ENCODE measurements around the gene STEAP2.
"Not testable (repeated sequence)": the region's sequence is repeated elsewhere in the genome, so short reads cannot be mapped to it uniquely, and the experiment has no call there.

STEAP2 gene

DNA sequence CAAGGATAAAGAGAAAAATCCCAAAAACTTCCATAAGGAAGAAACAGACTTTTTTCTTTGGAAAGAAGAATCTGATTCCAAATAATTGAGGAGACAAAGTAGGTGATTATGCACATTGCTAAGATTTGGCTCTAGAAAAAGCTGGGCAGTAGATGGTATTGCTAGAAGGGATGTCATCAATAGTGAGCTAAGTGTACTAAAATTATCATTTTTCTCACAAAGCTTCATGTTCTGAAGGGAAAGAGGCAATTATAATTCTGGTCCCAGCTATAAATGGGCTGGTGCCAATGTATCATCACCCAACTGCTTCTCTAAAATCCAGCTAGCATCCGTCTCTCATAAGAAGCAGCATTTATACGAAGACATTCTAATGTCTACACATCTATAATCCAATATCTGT, 33.4 kb upstream of the STEAP2 start:
- H3K36me3 ChIP-seq (ENCODE audit: control insufficient read depth, insufficient read depth, low read length) = no peaks in the 10 kb centered on the region
- H3K9me3 ChIP-seq (ENCODE audit: control insufficient read depth, low read length) = peaks cover 9% of the 10 kb centered on the region
- H3K4me3 ChIP-seq (ENCODE audit: extremely low read depth, insufficient read depth, low read length, poor library complexity, severe bottlenecking) = no peak overlapping the region
- no peak overlapping the region for H3K27ac ChIP-seq (ENCODE audit: low read depth, low read length, severe bottlenecking)
- H3K4me1 ChIP-seq (ENCODE audit: control insufficient read depth, insufficient read depth, low read length, poor library complexity, severe bottlenecking) = peaks cover 10% of the 10 kb centered on the region
- WGBS, 2 experiments (ENCODE audit: insufficient coverage in 2 of 2) = no CpG with 5 or more reads among the region's 2 CpGs

DNA sequence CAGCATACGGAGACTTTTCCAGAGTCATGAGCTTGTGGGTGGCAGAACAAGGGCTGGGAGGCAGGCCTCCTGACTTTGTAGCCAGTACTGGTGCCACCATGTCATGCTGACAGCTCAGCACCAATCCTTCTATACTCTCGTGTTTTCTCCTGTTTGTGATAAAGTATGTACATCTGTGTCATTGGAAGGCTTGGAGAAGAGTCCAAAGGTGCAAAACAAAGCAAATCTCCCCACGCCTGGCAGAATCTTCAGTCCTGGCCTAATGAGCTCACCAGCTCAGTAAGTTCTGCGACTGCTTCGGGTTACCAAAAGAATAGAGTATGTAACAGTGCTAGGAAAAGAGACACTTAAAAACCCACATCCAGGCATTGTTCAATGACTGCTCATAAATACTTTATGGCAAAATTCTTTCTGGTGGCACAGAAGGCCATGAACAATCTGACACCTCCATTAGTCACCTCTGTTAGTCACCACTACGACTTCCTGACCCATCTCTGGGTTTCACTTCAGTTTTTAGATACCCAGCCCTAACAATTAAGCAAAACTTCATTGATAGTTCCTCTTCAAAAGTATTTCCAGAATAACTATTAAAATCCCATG, 32.8 kb upstream of the STEAP2 start:
- H3K4me1 ChIP-seq (ENCODE audit: control insufficient read depth, insufficient read depth, low read length, poor library complexity, severe bottlenecking) = peaks cover 10% of the 10 kb centered on the region
- peak overlapping the region; percentile 54 for H3K27ac ChIP-seq (ENCODE audit: low read depth, low read length, severe bottlenecking)
- peaks cover 9% of the 10 kb centered on the region for H3K9me3 ChIP-seq (ENCODE audit: control insufficient read depth, low read length)
- H3K4me3 ChIP-seq (ENCODE audit: extremely low read depth, insufficient read depth, low read length, poor library complexity, severe bottlenecking) = no peak overlapping the region
- H3K36me3 ChIP-seq (ENCODE audit: control insufficient read depth, insufficient read depth, low read length) = no peaks in the 10 kb centered on the region
- WGBS, 2 experiments (ENCODE audit: insufficient coverage in 2 of 2) = 77 to 80% methylated on average over 2 to 3 of the region's 6 CpGs

DNA sequence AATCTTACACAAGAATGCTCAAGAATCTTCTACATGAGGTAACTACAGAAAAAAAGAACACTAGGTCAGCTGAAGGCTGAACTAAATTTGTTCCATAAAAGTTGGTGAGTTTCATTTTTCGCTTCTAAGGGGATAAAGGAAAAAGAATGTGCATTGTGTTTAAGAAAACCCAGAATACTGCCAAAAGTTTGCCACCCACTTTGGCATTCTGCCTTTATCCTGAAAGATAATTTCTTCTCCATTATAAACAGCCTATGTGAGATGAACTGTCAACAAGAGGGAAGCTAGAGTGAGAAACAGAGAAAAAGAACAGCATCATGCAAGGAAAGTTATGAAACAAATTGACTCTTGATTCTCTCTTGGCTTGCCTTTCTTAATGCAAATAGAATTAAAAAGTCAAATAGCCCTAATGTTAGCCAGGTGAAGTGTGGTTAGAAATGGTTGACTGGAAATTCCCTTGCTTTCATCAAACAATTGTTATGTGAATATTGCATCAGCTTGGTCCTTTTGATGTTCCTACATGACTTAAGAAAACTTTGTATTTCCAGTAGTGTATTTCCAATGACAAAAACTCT, 31.4 kb upstream of the STEAP2 start:
- Histone ChIP-seq H3K36me3 (ENCODE audit: control insufficient read depth, insufficient read depth, low read length) (no peaks in the 10 kb centered on the region), H3K4me1 (ENCODE audit: control insufficient read depth, insufficient read depth, low read length, poor library complexity, severe bottlenecking) (peaks cover 10% of the 10 kb centered on the region), H3K27ac (ENCODE audit: low read depth, low read length, severe bottlenecking) (no peak overlapping the region), H3K9me3 (ENCODE audit: control insufficient read depth, low read length) (peaks cover 9% of the 10 kb centered on the region), H3K4me3 (ENCODE audit: extremely low read depth, insufficient read depth, low read length, poor library complexity, severe bottlenecking) (no peak overlapping the region)
- WGBS, 2 experiments (ENCODE audit: insufficient coverage in 2 of 2) = 100% methylated on average over 1 of the region's 1 CpG; no CpG with 5 or more reads in 1 of the 2 experiments

DNA sequence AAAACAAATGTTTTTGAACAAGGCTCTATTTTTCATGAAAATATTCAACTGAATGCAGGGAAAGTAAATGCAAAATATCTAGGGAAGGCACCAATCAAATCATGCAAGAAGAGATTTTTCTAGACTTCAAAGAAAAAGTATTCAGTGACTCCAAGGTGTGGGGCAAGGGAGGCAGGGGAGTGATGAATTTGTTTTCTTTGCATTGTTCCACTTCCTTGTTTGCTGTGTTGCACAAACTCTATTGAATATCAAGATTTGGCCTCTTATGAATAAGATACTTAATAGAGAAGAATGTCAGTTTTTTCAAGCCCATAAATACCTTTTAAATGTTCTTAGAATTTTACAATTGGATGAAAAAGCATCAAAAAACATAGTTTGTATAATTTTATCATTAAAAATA, 30.9 kb upstream of the STEAP2 start:
- no peaks in the 10 kb centered on the region for H3K36me3 ChIP-seq (ENCODE audit: control insufficient read depth, insufficient read depth, low read length)
- peaks cover 8% of the 10 kb centered on the region for H3K9me3 ChIP-seq (ENCODE audit: control insufficient read depth, low read length)
- H3K27ac ChIP-seq (ENCODE audit: low read depth, low read length, severe bottlenecking) = no peak overlapping the region
- peaks cover 10% of the 10 kb centered on the region for H3K4me1 ChIP-seq (ENCODE audit: control insufficient read depth, insufficient read depth, low read length, poor library complexity, severe bottlenecking)
- H3K4me3 ChIP-seq (ENCODE audit: extremely low read depth, insufficient read depth, low read length, poor library complexity, severe bottlenecking) = no peak overlapping the region

DNA sequence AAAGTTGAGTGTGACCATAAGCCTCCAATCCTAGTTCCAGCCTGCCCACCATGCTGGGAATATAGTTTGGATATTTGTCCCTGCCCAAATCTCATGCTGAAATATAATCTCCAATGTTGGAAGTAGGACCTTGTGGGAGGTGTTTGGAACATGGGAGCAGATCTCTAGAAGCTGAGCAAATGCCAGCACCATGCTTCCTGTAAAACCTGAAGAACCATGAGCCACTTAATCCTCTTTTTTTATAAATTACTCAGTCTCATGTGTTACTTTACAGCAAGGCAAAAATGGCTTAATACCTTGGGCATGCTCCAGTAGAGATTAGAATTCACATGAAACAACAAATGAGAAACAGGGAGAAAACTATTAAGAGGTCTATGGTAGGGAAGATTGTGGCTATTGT, 30.1 kb upstream of the STEAP2 start:
- H3K4me1 ChIP-seq (ENCODE audit: control insufficient read depth, insufficient read depth, low read length, poor library complexity, severe bottlenecking) = peaks cover 10% of the 10 kb centered on the region

DNA sequence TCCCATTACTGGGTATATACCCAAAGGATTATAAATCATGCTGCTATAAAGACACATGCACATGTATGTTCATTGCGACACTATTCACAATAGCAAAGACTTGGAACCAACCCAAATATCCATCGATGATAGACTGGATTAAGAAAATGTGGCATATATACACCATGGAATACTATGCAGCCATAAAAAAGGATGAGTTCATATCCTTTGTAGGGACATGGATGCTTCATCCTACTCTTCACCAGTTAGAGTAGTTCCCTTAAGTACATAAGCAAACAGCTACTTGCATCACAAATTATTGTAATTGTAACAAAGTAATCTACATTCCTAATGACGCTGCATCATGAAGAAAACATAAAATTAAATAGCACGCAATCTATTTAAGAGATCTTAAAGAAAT, 25.2 kb upstream of the STEAP2 start:
- not testable (repeated sequence) for H3K4me3 ChIP-seq (ENCODE audit: extremely low read depth, insufficient read depth, low read length, poor library complexity, severe bottlenecking); H3K4me1 ChIP-seq (ENCODE audit: control insufficient read depth, insufficient read depth, low read length, poor library complexity, severe bottlenecking); H3K9me3 ChIP-seq (ENCODE audit: control insufficient read depth, low read length); H3K36me3 ChIP-seq (ENCODE audit: control insufficient read depth, insufficient read depth, low read length); H3K27ac ChIP-seq (ENCODE audit: low read depth, low read length, severe bottlenecking)
- no CpG with 5 or more reads among the region's 4 CpGs for WGBS, 2 experiments (ENCODE audit: insufficient coverage in 2 of 2)

More for the DNA sequence above, 30.1 kb upstream of the STEAP2 start:
- Histone ChIP-seq H3K4me3 (ENCODE audit: extremely low read depth, insufficient read depth, low read length, poor library complexity, severe bottlenecking) (no peak overlapping the region), H3K27ac (ENCODE audit: low read depth, low read length, severe bottlenecking) (no peak overlapping the region), H3K9me3 (ENCODE audit: control insufficient read depth, low read length) (no peaks in the 10 kb centered on the region), H3K36me3 (ENCODE audit: control insufficient read depth, insufficient read depth, low read length) (no peaks in the 10 kb centered on the region)

DNA sequence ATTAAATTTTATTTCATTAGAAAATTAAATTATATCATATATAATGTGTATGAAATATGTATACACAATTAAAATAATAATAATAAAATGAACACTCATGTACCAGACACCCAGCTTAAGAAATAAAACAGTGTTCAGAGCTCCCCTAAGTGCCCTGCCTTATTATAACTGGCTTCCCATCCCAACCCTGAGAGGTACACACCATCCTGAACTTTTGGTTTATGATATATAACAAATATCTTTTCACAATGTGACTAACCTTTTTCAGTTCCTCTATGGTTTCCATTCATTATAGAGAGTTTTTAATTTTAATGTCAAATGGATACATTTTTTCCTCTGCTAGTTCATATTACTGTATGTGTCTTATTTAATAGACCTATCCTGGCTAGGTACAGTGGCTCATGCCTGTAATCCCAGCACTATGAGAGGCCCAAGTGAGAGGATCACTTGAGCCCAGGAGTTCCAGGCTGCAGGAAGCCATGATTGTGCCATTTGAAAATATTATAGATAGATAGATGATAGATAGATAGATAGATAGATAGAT, 24.0 kb upstream of the STEAP2 start:
- H3K9me3 ChIP-seq (ENCODE audit: control insufficient read depth, low read length) = peaks cover 7% of the 10 kb centered on the region
- no peaks in the 10 kb centered on the region for H3K4me1 ChIP-seq (ENCODE audit: control insufficient read depth, insufficient read depth, low read length, poor library complexity, severe bottlenecking)
- no peaks in the 10 kb centered on the region for H3K36me3 ChIP-seq (ENCODE audit: control insufficient read depth, insufficient read depth, low read length)
- no peak overlapping the region for H3K4me3 ChIP-seq (ENCODE audit: extremely low read depth, insufficient read depth, low read length, poor library complexity, severe bottlenecking)
- no peak overlapping the region for H3K27ac ChIP-seq (ENCODE audit: low read depth, low read length, severe bottlenecking)

DNA sequence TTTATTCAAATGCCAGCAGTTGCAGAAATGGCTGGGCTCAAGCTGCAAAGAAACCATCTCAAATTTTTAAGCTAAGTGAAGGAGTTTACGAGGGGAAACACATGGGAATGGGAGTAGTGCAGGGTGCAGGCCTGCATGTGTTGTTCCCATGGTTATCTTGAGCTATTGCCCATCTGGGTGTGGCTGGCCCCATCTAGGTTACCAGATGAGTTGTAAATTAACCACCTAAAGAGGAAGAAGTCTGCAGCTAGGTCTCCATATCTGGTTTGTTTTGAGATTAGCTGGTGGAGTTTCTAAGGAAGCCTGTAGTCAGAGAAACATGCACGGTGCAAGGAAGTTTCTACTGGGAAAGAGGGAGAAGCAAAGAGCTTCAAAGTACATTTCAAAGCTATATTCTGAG, 23.3 kb upstream of the STEAP2 start:
- no peak overlapping the region for H3K27ac ChIP-seq (ENCODE audit: low read depth, low read length, severe bottlenecking)
- 83 to 85% methylated on average over 1 to 2 of the region's 2 CpGs for WGBS, 2 experiments (ENCODE audit: insufficient coverage in 2 of 2)
- no peak overlapping the region for H3K4me3 ChIP-seq (ENCODE audit: extremely low read depth, insufficient read depth, low read length, poor library complexity, severe bottlenecking)
- H3K36me3 ChIP-seq (ENCODE audit: control insufficient read depth, insufficient read depth, low read length) = no peaks in the 10 kb centered on the region
- H3K9me3 ChIP-seq (ENCODE audit: control insufficient read depth, low read length) = peaks cover 11% of the 10 kb centered on the region
- no peaks in the 10 kb centered on the region for H3K4me1 ChIP-seq (ENCODE audit: control insufficient read depth, insufficient read depth, low read length, poor library complexity, severe bottlenecking)

DNA sequence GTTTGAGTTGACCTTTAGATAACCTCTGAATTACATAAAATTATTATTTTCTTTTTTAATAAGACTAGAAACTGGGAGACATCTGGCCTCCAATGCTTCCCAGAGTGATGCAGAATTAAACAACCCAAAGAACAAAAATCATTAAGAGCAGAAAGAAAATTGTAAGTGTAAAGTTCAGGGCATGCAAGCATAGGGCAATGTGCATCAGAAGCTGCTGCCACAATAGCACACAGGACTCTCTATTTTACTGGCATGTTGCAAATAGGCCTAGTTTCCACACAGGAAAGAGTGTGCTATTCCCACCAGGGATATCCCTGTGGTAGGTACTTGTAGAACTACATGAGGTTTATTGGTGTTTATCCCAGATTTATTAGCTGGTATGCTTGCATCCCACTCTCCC, 20.5 kb upstream of the STEAP2 start:
- Histone ChIP-seq H3K9me3 (ENCODE audit: control insufficient read depth, low read length) (peaks cover 11% of the 10 kb centered on the region), H3K27ac (ENCODE audit: low read depth, low read length, severe bottlenecking) (no peak overlapping the region), H3K36me3 (ENCODE audit: control insufficient read depth, insufficient read depth, low read length) (no peaks in the 10 kb centered on the region), H3K4me3 (ENCODE audit: extremely low read depth, insufficient read depth, low read length, poor library complexity, severe bottlenecking) (no peak overlapping the region), H3K4me1 (ENCODE audit: control insufficient read depth, insufficient read depth, low read length, poor library complexity, severe bottlenecking) (no peaks in the 10 kb centered on the region)

DNA sequence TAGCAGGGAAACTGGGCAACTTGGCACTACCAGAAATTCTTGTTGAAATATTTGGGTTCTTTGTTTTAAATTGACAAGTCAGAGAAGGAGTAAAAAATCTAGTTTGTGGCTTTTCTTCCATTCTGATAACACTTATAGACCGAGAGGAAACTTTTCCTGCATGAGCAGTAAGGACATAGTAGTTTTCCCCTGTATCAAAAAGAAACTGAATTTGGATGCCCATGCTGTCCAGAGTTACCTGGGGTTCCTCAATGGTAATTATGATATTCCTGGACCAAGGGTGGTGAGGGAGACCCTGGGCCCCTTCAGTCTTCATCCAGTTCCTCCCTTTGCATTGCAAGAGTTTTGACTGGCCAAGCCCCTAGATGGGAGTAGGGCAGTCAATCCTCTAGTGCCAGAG, 19.9 kb upstream of the STEAP2 start:
- H3K36me3 ChIP-seq (ENCODE audit: control insufficient read depth, insufficient read depth, low read length) = no peaks in the 10 kb centered on the region
- no peak overlapping the region for H3K4me3 ChIP-seq (ENCODE audit: extremely low read depth, insufficient read depth, low read length, poor library complexity, severe bottlenecking)
- 100% methylated on average over 1 of the region's 1 CpG; no CpG with 5 or more reads in 1 of the 2 experiments for WGBS, 2 experiments (ENCODE audit: insufficient coverage in 2 of 2)
- no peak overlapping the region for H3K27ac ChIP-seq (ENCODE audit: low read depth, low read length, severe bottlenecking)
- H3K9me3 ChIP-seq (ENCODE audit: control insufficient read depth, low read length) = peaks cover 11% of the 10 kb centered on the region
- no peaks in the 10 kb centered on the region for H3K4me1 ChIP-seq (ENCODE audit: control insufficient read depth, insufficient read depth, low read length, poor library complexity, severe bottlenecking)

DNA sequence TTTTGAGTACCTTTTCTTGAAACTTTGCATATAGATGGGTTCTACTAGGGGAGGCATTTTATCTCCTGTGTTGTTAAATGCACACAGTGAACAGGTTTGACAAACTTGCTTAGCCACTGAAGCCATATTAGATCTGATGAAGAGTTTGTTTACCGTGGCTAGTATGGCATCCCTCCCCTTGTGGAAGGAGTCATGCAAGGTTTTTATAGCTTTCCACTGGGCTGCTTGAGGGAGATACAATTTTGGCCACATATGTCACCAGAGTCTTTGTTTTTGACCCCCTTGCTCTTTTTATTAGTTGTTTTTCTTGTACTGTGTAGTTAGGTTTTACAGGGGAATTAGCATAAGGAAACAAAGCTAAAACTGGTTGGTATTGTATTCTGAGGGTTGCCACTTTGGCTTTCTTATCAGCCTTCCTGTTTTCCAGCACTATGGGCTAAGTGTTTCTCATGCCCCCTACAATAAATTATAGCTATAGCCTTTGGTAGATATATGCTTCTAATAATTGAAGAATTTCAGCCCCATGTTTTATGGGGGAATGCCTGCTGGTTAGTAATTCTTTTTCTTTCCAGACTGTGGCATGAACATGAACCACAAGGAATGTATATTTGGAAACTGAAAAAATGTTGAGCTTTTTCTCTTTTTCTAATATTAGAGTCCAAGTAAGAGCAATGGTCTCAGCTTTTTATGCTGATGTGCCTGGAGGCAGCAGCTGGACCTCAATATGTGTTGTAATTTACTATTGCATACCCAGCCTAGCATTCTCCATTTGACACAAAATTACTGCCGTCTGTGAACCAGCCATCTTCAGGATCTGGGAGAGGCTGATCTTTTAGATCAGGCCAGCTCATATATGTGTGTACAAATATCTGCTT, 18.4 kb upstream of the STEAP2 start:
- 86 to 100% methylated on average over 1 of the region's 2 CpGs for WGBS, 2 experiments (ENCODE audit: insufficient coverage in 2 of 2)
- Histone ChIP-seq H3K27ac (ENCODE audit: low read depth, low read length, severe bottlenecking) (no peak overlapping the region), H3K4me3 (ENCODE audit: extremely low read depth, insufficient read depth, low read length, poor library complexity, severe bottlenecking) (no peak overlapping the region), H3K4me1 (ENCODE audit: control insufficient read depth, insufficient read depth, low read length, poor library complexity, severe bottlenecking) (no peaks in the 10 kb centered on the region), H3K9me3 (ENCODE audit: control insufficient read depth, low read length) (peaks cover 11% of the 10 kb centered on the region), H3K36me3 (ENCODE audit: control insufficient read depth, insufficient read depth, low read length) (no peaks in the 10 kb centered on the region)
